Measurements from ENCODE around the gene MATCAP1.

The MATCAP1 gene

DNA sequence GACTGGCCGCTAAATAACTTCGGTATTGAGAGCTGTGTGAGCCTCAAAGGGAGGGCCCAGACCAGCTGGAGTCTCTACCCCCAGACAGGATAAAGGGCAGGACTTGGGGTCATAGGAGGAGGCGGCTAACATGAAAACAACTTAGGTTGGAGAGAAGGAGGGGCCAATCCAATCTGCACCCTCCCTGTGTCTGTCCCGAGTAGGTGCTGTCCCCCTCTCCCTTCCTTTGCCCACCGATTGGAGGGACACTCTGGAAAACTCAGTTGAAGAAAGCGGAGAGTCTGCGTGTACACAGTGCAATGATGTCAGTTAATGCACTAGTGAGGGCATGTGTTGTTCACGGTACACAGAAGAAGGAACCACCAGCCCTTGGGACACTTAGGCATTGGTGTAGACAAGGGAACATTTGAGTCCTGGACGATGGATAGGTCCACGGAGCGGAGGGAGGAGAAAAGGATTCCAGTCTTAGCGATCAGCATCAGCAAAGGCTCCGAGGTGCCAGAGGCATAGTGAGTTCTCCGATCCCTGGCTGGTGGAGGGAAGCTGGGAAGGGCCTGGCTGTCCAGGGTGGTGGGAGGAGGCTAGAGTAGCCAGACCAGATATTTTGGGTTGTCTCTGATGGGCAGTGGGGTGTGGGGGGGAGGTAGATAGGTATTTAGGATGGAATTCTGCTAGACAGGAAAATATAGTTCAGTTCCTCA lies 12.7 kb downstream of the MATCAP1 start:
- DNase-seq (ENCODE audit: low spot score), result no peak

DNA sequence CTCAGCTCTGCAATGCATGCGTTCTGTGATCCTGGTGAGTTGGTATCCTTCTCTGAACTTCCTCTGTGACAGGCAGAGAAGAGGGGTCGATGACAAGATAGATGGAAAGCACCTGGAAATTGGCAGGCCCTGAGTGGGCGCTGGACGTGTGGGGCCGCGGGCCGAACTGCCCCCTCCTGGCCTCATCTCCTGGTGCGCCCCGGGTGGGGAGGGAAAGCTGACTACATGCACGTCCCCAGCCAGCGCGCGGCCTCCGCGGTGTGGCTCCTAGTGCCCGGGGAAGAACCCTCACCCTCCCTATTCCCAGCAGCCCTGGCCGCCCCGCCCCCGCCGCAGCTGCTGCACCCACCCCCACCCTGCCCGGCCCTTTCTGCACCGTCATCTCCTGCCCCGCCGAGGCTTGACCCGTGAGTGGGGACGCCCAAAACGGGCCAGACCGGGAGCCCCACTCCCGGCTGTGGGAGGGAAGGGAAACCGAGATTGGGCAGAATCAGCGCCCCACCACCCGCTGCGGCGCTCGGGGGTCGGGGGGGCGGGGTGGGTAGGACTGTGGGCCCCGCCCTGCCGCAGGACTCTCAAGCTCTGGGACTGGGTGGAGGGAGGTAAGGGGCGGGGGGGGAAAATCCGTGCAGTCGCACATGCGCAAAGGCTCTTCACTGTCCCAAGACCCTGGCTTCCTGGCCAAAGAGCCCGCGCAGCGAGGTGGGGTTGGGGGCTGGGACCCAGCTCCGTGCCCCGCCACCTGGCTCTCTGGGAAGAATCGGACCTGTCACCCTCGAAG lies 13.4 kb downstream of the MATCAP1 start, which contains the start of gene NOL3:
TSS of gene NOL3 (plus strand) at position 371 of the 781 bp plus-strand sequence.
- peak; percentile 82 for DNase-seq (ENCODE audit: low spot score)

DNA sequence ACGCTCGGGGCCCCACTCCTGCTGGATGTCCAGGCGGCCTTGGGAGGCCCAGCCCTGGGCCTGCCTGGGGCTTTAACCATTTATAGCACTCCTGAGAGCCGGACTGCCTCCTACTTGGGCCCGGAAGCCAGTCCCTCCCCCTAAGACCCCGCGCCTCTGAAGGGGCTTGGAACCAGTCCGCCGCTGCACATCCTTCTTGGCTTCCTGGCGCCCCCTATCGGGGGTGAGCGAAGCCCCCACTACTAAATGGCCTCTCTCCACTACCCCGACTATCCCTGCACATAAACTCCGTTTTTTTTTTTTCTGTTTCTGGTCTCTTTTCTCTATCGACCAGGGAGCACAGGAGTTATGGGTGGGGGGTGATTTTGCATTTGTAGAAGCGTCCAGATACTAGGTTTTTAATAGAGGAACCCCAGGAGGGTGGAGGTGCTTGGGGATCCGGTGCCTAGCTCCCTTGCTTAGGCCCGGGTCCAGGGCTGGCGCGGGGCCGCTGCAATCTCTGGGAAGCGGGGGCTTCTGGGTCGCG lies 14.1 kb downstream of the MATCAP1 start:
- DNase-seq (ENCODE audit: low spot score), result no peak

DNA sequence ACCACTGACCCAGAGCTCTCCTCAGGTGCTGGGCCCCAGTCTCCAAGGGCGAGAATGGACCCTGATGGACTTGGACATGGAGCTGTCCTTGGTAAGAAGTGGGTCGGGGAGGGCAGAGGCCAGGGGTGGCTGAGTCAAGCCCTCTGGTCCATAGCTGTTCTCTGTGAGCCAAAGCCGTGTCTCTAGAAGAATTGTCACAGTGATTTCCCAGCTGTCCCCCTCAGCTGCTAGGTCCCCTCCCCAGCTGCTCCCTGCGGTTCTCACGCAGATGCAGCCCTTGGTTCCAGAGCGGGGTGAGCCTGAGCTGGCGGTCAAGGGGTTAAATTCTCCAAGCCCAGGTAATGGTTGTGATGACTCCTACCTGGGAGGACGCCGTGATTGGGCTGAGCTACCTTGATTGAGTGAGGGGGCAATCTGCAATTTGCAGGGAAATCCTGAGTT lies 14.7 kb downstream of the MATCAP1 start:
- DNase-seq (ENCODE audit: low spot score), result no peak

DNA sequence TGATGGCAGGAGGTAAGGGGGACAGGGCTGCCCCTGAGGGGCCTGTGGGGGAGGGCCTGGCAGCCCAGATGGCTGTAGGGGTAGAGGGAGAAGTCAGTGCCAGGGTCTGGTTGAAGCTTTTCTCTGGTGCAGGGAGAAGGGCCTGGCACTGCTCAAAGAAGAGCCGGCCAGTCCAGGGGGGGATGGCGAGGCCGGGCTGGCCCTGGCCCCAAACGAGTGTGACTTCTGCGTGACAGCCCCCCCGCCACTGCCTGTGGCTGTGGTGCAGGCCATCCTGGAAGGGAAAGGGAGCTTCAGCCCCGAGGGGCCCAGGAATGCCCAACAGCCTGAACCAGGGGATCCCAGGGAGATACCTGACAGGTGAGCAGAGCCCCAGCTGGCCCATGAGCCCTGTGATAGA lies 16.2 kb downstream of the MATCAP1 start:
- DNase-seq (ENCODE audit: low spot score), result no peak

DNA sequence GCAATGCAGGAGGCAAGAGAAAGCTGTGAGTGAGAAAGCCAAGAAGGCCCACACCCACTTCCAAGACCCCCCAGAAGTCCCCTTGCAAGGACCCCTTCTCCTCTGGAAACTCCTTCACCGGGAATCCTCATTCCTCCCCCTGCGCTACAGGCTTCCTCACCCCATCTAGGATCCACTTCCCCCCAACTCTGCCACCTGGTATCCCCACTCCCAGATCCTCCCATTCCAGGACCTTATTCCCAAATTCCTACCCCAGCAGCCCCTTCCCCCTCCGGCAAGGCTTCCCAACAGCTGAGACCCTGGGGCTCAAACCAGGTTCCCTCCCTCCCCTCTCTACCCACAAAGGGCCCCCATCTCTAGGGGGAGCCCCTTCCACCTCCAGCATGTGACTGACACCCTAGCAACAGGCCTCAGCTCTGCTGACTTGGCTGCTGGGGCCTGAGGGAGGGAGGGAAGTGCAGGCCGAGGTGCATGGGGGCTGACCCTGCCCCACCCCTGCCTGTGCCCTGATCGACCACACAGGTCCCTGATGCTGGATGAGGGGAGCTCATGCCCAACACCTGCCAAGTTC lies 17.1 kb downstream of the MATCAP1 start:
- DNase-seq (ENCODE audit: low spot score), result no peak

DNA sequence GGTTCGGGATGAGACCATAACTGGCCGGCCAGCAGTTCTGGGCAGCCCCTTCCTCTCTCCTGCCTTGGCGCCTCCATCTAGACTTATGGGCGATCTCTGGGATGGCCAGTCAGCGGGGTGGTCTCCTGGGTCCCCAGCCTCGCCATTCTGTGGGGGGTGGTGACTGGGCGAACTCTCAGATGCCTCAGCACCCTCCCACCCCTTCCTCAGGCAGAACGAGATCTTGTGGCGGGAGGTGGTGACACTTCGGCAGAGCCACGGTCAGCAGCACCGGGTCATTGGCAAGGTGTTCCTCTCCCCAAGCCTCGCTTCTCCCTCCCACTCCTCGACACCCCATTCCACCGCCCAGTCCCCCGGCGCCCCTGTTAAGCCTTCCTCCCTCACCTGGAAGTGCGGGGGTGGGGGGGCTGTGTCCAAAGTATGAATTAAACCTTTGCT lies 17.6 kb downstream of the MATCAP1 start:
- no peak for DNase-seq (ENCODE audit: low spot score)

DNA sequence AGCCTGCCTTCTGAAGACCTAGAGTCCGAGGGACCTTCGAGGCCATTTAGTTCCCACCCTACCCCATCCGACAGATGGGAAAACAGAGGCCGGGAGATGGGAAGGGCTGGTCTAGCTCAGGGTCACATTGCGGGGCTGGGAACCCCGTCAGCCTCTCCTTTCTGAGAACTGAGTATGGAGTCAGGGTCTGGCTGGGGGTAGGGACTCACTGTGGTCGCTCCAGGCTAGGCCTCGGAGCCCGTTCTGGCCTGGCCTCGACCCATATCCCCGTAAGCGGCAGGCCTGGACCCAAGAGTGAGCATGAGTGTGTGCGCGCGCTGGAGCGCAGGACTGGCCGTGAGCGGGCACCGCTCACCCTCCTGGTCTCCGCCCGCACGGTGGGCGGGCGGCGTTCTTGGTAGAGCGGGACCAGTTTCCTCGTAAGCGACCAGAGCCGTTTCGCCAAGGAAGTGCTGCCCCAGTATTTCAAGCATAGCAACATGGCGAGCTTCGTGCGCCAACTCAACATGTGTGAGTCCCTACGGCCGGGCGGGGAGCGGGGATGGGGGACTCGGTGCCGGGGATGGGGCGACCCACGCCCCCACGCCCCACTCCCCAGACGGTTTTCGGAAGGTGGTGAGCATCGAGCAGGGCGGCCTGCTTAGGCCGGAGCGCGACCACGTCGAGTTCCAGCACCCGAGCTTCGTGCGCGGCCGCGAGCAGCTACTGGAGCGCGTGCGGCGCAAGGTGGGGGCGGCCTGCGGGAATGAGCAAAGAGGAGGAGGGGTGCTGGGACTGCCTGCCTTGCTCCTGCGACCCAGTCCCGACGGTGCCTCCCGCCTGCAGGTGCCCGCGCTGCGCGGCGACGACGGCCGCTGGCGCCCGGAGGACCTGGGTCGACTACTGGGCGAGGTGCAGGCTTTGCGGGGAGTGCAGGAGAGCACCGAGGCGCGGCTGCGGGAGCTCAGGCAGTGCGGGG lies 18.4 kb downstream of the MATCAP1 start:
- DNase-seq (ENCODE audit: low spot score), result no peak

DNA sequence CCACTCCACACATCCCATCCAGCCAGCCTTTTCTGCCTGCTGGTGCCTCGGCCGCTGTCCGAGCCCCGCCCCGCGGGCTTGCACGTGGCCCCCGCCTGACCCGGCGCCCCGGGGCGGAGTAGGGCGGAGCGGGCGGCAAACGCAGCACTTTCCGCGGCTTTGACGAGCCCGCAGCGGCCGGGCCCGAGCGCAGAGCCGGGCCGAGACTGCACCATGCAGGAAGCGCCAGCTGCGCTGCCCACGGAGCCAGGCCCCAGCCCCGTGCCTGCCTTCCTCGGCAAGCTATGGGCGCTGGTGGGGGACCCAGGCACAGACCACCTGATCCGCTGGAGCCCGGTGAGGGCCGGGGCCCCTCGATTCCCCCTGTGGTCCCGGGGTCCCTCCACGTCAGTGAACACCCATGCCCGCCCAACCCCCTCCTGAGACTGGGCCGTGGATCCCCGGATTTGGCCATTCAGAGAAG lies 19.1 kb downstream of the MATCAP1 start, which contains the start of gene HSF4:
TSS of gene HSF4 (plus strand) at position 147 of the 463 bp plus-strand sequence. CDS start at position 214, 67 bp downstream.
- DNase-seq (ENCODE audit: low spot score), result peak; percentile 81

DNA sequence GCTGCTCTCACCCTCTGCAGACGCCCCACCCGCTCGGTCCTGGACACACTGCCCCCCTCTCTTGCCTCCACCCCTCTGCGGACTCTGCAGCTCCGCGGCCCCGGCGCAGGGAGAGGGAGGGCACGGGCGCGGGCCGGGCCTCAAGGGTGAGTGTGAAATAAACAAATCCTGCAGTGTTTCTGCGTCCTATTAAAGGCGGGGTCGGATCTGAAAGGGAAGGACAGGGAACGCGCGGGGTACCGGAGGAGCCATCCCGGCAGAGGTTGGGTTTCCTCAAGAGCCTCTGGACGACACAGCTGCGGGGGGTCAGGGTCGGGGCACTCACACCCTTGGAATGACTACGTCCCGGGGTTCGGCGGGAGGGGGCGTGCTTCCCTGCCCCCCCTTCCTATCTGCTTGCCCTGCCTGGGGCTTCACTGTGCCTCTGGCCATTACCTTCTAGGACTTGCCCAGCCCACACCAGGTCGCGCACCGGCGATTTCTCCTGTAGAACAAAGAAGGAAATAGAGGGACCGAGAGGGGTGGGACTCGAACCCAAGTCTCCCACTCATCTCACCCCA lies 19.7 kb downstream of the MATCAP1 start:
- DNase-seq (ENCODE audit: low spot score), result no peak

DNA sequence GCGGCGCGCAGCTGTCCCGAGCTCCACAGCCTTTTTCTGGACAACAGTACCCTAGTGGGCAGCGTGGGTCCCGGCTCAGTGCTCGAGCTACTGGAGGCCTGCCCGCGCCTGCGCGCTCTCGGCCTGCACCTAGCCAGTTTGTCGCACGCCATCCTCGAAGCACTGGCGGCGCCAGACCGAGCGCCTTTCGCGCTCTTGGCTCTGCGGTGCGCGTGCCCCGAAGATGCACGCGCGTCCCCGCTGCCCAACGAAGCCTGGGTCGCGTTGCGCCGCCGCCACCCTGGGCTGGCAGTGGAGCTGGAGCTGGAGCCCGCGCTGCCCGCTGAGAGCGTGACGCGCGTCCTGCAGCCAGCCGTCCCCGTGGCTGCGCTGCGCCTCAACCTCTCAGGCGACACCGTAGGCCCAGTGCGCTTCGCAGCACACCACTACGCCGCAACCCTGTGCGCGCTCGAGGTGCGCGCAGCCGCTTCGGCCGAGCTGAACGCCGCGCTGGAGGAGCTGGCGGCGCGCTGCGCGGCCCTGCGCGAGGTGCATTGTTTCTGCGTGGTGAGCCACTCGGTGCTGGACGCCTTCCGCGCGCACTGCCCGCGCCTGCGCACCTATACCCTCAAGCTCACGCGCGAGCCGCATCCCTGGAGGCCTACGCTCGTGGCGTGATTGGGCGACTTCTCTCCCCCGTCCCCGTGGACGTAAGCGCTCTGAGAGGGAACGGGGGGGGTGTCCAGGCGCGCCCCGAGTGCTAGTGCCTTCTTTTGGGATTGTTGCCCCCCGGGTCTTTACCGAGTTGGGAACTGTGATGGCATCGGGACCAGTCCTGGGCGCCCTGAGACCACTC lies 20.4 kb downstream of the MATCAP1 start:
- DNase-seq (ENCODE audit: low spot score), result no peak

DNA sequence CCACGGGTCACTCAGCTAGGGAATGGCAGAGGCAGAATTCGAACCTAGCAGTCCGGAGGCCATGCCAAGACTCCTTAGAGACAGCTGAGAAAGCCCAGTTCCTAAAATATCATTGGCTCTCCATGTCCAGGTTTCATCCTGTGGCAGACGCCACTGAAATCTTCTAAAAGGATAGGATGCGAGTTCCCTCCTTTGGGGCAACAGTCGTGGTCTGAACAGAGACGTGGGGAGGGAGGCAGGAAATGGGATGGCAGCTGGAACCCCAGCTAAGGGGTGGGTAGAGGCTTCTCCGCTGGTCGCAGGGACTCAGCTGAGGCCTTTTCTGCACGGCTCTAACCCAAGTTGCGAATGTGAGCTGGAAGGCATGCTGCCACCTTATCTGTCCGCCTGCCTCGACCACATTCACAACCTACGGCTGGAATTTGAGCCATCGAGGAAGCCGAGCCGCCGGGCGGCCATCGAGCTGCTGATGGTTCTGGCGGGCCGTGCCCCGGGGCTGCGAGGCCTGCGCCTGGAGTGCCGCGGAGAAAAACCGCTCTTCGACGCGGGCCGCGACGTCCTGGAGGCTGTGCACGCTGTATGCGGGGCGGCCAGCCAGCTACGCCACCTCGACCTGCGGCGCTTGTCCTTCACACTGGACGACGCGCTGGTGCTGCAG lies 21.1 kb downstream of the MATCAP1 start:
- DNase-seq (ENCODE audit: low spot score), result no peak

DNA sequence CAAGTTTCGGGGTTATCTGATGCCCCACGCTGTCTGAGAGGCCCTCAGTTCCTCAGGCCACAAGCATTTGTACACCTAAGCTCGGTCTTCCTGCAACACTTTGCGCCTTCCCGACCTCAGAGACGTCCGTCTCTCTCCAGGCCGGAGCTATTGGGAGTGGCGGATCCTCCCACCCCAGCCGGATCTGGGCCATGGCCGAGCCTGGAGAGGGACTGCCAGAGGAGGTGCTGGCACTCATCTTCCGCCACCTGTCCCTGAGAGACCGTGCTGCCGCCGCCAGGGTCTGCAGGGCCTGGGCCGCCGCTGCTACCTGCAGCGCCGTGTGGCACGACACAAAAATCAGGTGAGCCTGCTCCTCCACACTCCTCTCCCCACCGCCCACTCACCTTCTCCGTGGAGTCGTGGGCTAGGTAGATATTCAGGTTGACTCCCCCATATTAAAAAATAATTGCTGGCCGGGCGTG lies 22.1 kb downstream of the MATCAP1 start:
- no peak for DNase-seq (ENCODE audit: low spot score)

DNA sequence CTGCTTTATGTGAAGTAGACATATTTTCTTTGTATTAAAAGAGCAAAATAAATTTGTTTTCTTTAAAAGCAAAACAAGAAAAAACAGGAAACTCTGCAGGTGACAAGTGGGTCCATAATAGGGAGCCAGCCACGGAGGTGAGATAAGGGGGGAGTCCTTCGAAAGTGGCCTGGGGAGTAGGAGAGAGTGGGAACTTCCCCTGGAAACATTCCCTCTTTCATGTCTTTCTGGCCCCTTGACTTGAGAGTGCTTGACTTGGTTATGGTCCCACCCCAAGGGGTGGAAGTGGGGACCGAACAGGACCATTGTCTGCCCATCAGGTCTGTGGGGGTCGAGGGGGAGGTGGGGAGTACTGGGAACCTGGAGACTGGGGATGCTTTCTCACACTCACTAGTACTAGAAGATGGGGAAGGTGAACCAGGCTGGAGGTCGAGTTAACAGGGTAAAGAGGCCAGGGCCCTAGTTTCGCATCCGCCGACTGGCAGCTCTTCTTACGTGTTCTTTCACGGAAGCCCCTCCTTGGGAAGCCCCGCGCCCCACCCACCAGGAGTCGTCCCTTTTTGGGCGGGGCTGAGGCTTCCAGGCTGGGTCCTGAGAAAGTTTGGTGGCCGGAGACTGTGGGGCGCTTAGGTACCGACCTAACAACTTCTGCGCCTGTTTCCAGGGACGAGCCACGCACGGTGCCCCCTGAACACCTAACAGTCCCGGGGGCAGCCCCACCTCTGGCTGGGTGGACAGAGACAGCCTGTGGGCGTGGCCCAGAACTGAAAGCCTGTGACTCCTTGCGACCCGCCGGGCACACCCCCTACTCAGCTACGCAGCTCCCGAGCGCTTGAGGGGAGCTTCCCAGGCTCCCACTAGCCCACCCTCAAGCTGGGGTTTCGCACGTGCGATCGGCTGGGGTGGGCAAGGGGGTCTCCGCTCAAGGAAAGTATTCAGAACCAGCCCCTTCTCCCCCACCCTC lies 24.8 kb downstream of the MATCAP1 start:
- DNase-seq (ENCODE audit: low spot score), result peak; percentile 43

DNA sequence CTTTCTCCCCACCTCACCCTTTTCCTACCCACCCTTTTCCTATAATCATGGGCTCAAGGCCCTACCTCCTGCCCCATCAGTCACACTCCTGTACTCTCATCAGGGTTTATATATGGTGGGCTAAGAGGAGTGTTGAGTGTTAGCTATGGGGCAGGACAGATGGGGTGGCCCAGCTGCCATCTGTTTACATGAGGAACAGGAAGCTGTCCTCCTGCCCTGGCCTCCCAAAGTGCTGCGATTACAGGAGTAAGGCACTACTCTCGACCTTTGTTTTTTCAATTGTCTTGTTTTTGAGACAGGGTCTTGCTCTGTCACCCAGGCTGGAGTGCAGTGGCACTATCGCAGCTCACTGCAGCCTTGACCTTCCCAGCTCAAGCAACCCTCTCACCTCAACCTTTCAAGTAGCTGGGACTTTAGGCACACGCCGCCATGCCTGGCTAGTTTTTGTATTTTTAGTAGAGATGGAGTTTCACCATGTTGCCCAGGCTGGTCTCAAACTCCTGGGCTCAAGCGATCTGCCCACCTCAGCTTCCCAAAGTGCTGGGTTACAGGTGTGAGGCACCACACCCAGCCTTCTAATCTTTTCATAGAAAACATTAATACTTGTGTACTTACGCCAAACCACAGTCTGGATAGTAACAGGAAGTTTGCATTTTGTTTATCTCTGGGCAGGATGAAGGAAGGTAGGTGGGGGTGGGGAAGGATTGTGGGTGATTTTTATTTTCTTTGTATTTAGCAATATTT lies 25.7 kb downstream of the MATCAP1 start:
- DNase-seq (ENCODE audit: low spot score), result no peak

DNA sequence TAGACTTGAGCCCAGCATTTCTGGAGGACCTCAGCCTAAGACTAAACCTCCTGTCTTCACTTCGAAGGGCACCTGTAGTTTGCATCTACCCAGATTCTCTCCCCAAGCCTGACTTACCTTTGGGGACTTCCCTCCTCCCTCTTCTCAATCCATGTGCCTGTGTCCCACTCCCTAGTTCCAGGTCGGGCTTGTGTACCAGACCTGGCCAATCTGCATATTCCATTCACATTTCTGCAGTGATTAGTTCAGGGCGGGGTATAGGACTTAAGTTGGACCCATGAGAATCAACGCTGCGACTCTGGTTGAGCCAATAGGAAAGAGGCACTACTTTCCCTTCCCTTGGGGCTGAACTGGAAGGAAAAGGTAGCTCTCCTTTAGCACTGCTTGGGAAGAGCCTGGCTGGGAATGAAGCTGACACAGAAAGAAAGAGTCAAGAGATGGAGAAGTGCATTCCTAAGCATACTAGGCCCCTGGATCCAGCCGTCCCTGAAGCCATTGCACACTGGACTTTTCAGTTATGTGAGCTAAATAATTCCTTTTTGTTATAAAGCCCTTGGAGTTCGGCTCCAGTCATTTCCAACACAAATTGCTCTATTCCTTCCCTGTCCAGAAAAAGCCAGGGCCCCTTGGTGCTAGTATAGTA lies 26.5 kb downstream of the MATCAP1 start:
- no peak for DNase-seq (ENCODE audit: low spot score)
